Omental fat pad (tissue), 4 donors: Measurements from ENCODE around the gene ERP44. TPM values are rescaled to one million over a fixed set of nuclear protein-coding genes. Genes with fewer than 3 reads are reported as not detected.

Experiments used
- ATAC-seq: fragments of 150-250 bp; one replicate; pipeline ENCODE4 v1.9.1; 2016; ENCODE audit warnings: mild to moderate bottlenecking, moderate library complexity; ENCODE audit not compliant: low FRiP score
- DNase-seq: peaks from one replicate; pipeline ENCODE4 v3.0.0-alpha.2; 2019; ENCODE audit warnings: low spot score
- CTCF ChIP-seq, 3 donors: fragments of 450-650 bp; IDR thresholded peaks; one replicate each; pipeline ENCODE4 v1.5.1; 2016 to 2017; ENCODE audit warnings: antibody characterized with exemption in 3 of 3, mild to moderate bottlenecking in 3 of 3, moderate library complexity in 2 of 3
- total RNA-seq, 4 donors: library from RNA; depleted of rRNA; stranded (reverse); fragments of >200 nt; gene quantifications; one replicate each; pipeline ENCODE4 v1.1.0, GENCODE V29; 2016

ERP44 gene
- total RNA-seq, 4 donors from 2014 or later, result 14.1 to 21.4 (median 16.1) TPM

- ATAC-seq, result no peak
- no peak for TF ChIP-seq CTCF (IDR thresholded peaks at IDR 0.05)
- DNase-seq, result no peak
These were observed 121.6 kb downstream of the ERP44 start for GRCh38 chr9:99977033-99977792.

DNA sequence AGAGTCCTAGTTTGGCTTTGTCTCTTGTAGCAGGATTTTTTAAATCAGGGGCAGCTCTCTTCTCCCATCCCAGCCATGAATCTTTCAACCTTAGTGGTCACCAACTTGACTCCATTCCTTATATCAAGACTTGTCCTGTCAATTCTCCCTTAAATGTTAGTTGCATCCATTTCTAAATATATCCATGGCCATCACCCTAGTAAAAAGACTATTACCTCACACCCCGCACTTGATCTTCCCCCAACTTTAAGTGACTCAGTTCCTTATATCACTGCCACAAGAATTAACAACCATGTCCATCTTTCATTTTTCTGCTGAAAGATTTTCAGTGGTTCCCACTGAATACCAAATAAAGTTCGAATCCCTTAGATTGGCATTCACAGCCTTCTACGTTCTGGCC is 125.3 kb downstream of the ERP44 start:
- DNase-seq, result no peak
- TF ChIP-seq CTCF (IDR thresholded peaks at IDR 0.05), result no peak
- ATAC-seq, result no peak

DNA sequence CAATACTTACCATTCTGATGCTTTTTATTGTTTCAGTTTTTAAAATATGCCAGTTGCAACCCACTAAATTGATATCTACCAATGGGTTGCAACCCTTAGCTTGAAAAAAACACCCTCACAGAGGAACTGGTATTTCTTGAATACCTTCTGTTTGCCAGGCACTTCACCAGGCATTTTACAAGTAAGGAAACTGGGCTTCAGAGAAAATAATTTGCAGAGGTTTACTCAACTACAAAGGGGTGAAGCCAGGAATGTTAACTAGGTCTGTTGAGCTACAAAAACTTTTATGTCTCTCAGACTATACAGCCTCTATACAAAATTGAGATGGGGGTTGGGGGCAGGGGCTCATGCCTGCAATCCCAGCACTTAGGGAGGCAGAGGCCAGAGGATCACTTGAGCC is 127.4 kb downstream of the ERP44 start:
- TF ChIP-seq CTCF (IDR thresholded peaks at IDR 0.05), result no peak
- ATAC-seq (no peak), DNase-seq (no peak)

DNA sequence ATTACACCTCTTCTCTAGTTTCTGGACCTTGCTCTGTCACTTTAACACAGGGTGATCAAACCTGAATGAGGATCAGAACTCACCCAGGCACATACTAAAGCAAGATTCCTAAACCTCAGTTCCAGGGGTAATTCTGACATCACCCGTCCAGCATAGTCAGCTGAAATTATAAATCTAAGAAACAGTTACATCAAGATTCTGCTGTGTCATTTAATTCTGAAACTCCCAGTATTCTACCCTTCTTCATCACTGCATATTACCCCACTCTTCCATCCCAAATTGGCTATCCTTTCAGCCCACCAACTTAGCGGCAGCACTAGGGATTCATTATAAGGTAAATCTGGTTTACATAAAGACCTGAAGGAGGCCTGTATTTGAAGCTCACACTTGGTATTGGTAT is 128.3 kb downstream of the ERP44 start:
- DNase-seq (no peak), ATAC-seq (no peak)
- no peak for TF ChIP-seq CTCF (IDR thresholded peaks at IDR 0.05)

- ATAC-seq (no peak), DNase-seq (no peak)
These were observed 131.3 kb downstream of the ERP44 start for GRCh38 chr9:99967457-99967856.

DNA sequence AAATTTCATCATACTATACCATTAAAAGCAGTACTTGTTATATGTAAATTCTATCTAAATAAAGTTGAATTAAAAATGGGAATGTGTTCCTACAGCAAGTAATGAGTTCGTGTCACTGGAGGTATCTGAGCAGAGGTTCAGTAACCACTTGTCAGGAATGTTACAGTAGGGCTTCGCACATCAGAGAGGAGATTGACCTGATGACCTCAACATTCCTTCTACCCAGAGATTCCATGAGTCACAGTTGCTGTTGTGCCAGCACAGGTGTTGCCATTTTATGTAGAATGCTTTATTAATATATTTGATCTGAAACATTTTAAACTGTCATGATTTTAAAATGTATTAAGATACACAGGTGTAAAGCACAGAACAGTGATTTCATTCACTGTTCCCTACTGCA is 132.1 kb downstream of the ERP44 start:
- no peak for ATAC-seq
- TF ChIP-seq CTCF (IDR thresholded peaks at IDR 0.05), result no peak

More at GRCh38 chr9:99967457-99967856, 131.3 kb downstream of the ERP44 start:
- no peak for TF ChIP-seq CTCF (IDR thresholded peaks at IDR 0.05)

GRCh38 chr9:99966001-99966400 is 132.8 kb downstream of the ERP44 start:
- no peak for ATAC-seq
- DNase-seq, result no peak
- no peak for TF ChIP-seq CTCF (IDR thresholded peaks at IDR 0.05)

More for the DNA sequence above, 132.1 kb downstream of the ERP44 start:
- DNase-seq, result no peak
